HepG2 (cell line): Measurements from ENCODE around the gene FAM89B. TPM values are rescaled to one million over a fixed set of nuclear protein-coding genes. Genes with fewer than 3 reads are reported as not detected.
A peak's percentile ranks its signal among the peaks of the same experiment; 100 is the strongest.

ENCODE experiments used
- ATAC-seq: fragments of 200-7000 bp; cut with Tn5 transposase; 3 replicates; pipeline ENCODE4 v1.9.1; 2020; ENCODE audit warnings: mild to moderate bottlenecking, moderate library complexity
- BruUV-seq: library from RNA; stranded (reverse); fragments of 400-500 nt; replicated peaks from 2 replicates; lab custom pipeline; 2021; lab: Mats Ljungman, UMichigan
- CTCF ChIA-PET: fragments of 300-600 bp; formaldehyde crosslinking; extraction: SDS; loops from one replicate; lab custom pipeline; 2021; ENCODE audit warnings: low total read pairs, inconsistent platforms, low intra/inter-chr PET ratio; lab: Yijun Ruan, JAX
- POLR2A ChIA-PET: fragments of 350-600 bp; sonication (Branson Sonifier 250); formaldehyde crosslinking; loops from one replicate; lab custom pipeline; 2020; ENCODE audit warnings: antibody characterized with exemption, inconsistent platforms; lab: Yijun Ruan, JAX
- DNase-seq: peaks from one replicate; pipeline ENCODE4 v3.0.0-alpha.2; 2015; ENCODE audit warnings: low spot score
- FAIRE-seq: peaks from 3 replicates; lab custom pipeline; 2011; peaks lifted over from hg19 to GRCh38; lab: Jason Lieb, UNC
- H2AFZ ChIP-seq: one replicate; pipeline ENCODE4 v1.6.1; 2011; ENCODE audit warnings: low read length, inconsistent platforms
- H3K27ac ChIP-seq: fragments of 300-600 bp; 3 replicates; pipeline ENCODE4 v1.8.0; 2011; ENCODE audit warnings: mixed run types, mild to moderate bottlenecking, mixed read lengths, low read length, inconsistent platforms; ENCODE audit not compliant: insufficient read depth; ENCODE audit errors: extremely low read length
- H3K27me3 ChIP-seq, 2 experiments: fragments of 200-600 bp in 1 of 2; 2 replicates in 1 of 2; 3 replicates in 1 of 2; pipeline versions ENCODE4 v1.6.0 to v1.8.0; 2011; ENCODE audit warnings: low read length in 2 of 2, mild to moderate bottlenecking in 2 of 2, moderate library complexity in 2 of 2, inconsistent platforms in 1 of 2; ENCODE audit not compliant: insufficient read depth in 2 of 2, control insufficient read depth in 1 of 2
- H3K36me3 ChIP-seq, 2 experiments: fragments of 200-600 bp in 1 of 2; replicated peaks in 1 of 2; 2 replicates in 1 of 2; 3 replicates in 1 of 2; pipeline versions ENCODE4 v1.5.1 to v1.8.0; 2011; ENCODE audit warnings: low read length in 2 of 2, inconsistent platforms in 1 of 2; ENCODE audit not compliant: insufficient read depth in 2 of 2, control insufficient read depth in 1 of 2
- H3K4me1 ChIP-seq: 2 replicates; pipeline ENCODE4 v1.5.1; 2012; ENCODE audit warnings: low read length, inconsistent platforms; ENCODE audit not compliant: insufficient read depth
- H3K4me2 ChIP-seq: 2 replicates; pipeline ENCODE4 v1.6.0; 2011; ENCODE audit warnings: low read depth, low read length, inconsistent platforms
- H3K4me3 ChIP-seq, 3 experiments: fragments of 200-600 bp in 1 of 3; sonication (generic), shearing (Covaris generic) in 1 of 3; replicated peaks in 1 of 3; 2 replicates each; pipeline ENCODE4 v1.5.1; 2011 to 2016; ENCODE audit warnings: low read length in 3 of 3, inconsistent platforms in 2 of 3, low read depth in 2 of 3, mild to moderate bottlenecking in 2 of 3, control low read depth in 1 of 3, mixed read lengths in 1 of 3; ENCODE audit not compliant: insufficient read depth in 1 of 3
- H3K79me2 ChIP-seq: one replicate; pipeline ENCODE4 v1.6.1; 2011; ENCODE audit warnings: low read length, inconsistent platforms; ENCODE audit not compliant: insufficient read depth
- H3K9ac ChIP-seq: 2 replicates; pipeline ENCODE4 v1.6.0; 2011; ENCODE audit warnings: mild to moderate bottlenecking, low read depth, low read length, inconsistent platforms; ENCODE audit not compliant: insufficient read depth
- H3K9me3 ChIP-seq: 2 replicates; pipeline ENCODE4 v1.5.1; 2012; ENCODE audit warnings: mild to moderate bottlenecking, low read length
- H4K20me1 ChIP-seq: 2 replicates; pipeline ENCODE4 v1.6.0; 2011; ENCODE audit warnings: inconsistent platforms, mild to moderate bottlenecking, low read length, moderate library complexity; ENCODE audit not compliant: insufficient read depth
- ATF1 ChIP-seq: IDR thresholded peaks from 2 replicates; pipeline ENCODE4 v1.6.1; 2016; ENCODE audit warnings: mild to moderate bottlenecking, control low read depth
- MEF2D ChIP-seq: sonication (generic); formaldehyde crosslinking; IDR thresholded peaks from 2 replicates; pipeline ENCODE4 v1.5.1; 2020; ENCODE audit warnings: mild to moderate bottlenecking, missing genetic modification reagents
- RBFOX2 ChIP-seq: fragments of 200-400 bp; formaldehyde crosslinking; IDR thresholded peaks from 2 replicates; pipeline ENCODE4 v1.6.1; 2017; ENCODE audit warnings: low read depth, mild to moderate bottlenecking, low read length
- STAG1 ChIP-seq: sonication (generic); formaldehyde crosslinking; IDR thresholded peaks from 2 replicates; pipeline ENCODE4 v1.4.0; 2020; ENCODE audit warnings: missing genetic modification reagents
- XRCC5 ChIP-seq: fragments of 200-400 bp; formaldehyde crosslinking; optimal IDR thresholded peaks from 2 replicates; pipeline ENCODE3; 2017; ENCODE audit warnings: mild to moderate bottlenecking, low read length
- ZBTB3 ChIP-seq: sonication (generic); formaldehyde crosslinking; IDR thresholded peaks from 2 replicates; pipeline ENCODE4 v1.4.0; 2020; ENCODE audit warnings: low read depth, mild to moderate bottlenecking, moderate library complexity, missing genetic modification reagents, borderline replicate concordance
- ZBTB33 ChIP-seq: sonication (generic); formaldehyde crosslinking; IDR thresholded peaks from 2 replicates; pipeline ENCODE4 v1.4.0; 2020; ENCODE audit warnings: missing genetic modification reagents
- ZFY ChIP-seq: sonication (generic); formaldehyde crosslinking; IDR thresholded peaks from 2 replicates; pipeline ENCODE4 v1.4.0; 2020; ENCODE audit warnings: missing genetic modification reagents
- ZNF281 ChIP-seq: sonication (generic); formaldehyde crosslinking; IDR thresholded peaks from 2 replicates; pipeline ENCODE4 v1.4.0; 2020; ENCODE audit warnings: missing genetic modification reagents, borderline replicate concordance
- ZNF558 ChIP-seq: sonication (generic); formaldehyde crosslinking; IDR thresholded peaks from 2 replicates; pipeline ENCODE4 v1.9.0; 2022; ENCODE audit warnings: mild to moderate bottlenecking, missing genetic modification reagents, borderline replicate concordance
- WGBS: methylation state at CpG from one replicate; pipeline ENCODE4 v1.1.6; 2017; ENCODE audit warnings: low lambda C conversion rate; 5-methylcytosine and 5-hydroxymethylcytosine counted together
- in situ Hi-C: cut with HindIII; loops from 2 replicates; pipeline ENCODE4 v1.10.0; 2017; ENCODE audit warnings: low pct_unique_long_range_greater_than_20kb; ENCODE audit not compliant: extremely low pct_ligation_motif_present
- intact Hi-C: fragments of 100-400 bp; cut with micrococcal nuclease; formaldehyde crosslinking; loops from one replicate; pipeline ENCODE4 v1.10.0; 2022; ENCODE audit not compliant: unreplicated experiment
- polyA plus RNA-seq, 8 experiments: library from polyadenylated mRNA; depleted of rRNA in 3 of 8; stranded (reverse) in 7 of 8; unstranded in 1 of 8; fragments of >200 nt; fragmentation: Illumina TruSeq in 4 of 8; extraction: Trizol in 4 of 8; gene quantifications; 2 replicates each; pipeline versions ENCODE4 v1.2.1 to v1.2.3, GENCODE V29; 2011 to 2016; ENCODE audit warnings: low read depth in 4 of 8, missing spikeins in 1 of 8, mixed read lengths in 1 of 8; ENCODE audit not compliant: insufficient read depth in 1 of 8
- total RNA-seq, 5 experiments: library from RNA; depleted of rRNA; stranded (reverse); fragments of >200 nt; fragmentation: Illumina TruSeq; extraction: Trizol; gene quantifications; 2 replicates each; pipeline ENCODE4 v1.2.3, GENCODE V29; 2016; ENCODE audit warnings: low read depth in 1 of 5

The FAM89B gene
- total and polyA plus RNA-seq, 2 of the 13 experiments (the other 11 are each of a cell fraction or from before 2014, with no cell fraction given) = 5.7 to 8.0 TPM

- Histone ChIP-seq H3K4me3 (no peak overlapping the region), H3K27ac (peak overlapping the region; percentile 66), H2AFZ (no peak overlapping the region), H3K4me1 (peaks cover 47% of the 10 kb centered on the region), H3K27me3 (no peaks in the 10 kb centered on the region; a peak in 1 of 5 replicates), H3K9me3 (no peaks in the 10 kb centered on the region), H3K36me3 (peaks cover 20 to 37% of the 10 kb centered on the region in 2 experiments), H3K9ac (no peak overlapping the region), H4K20me1 (0 out of 2 replicates have a peak, but pooled peaks cover 3% of the 10 kb centered on the region), H3K4me2 (no peak overlapping the region)
- DNase-seq (no peak), ATAC-seq (peak; percentile 62), FAIRE-seq (no peak)
- POLR2A ChIA-PET = interaction anchor here (1.0 to 1.7 kb wide), 8 partner anchors 21 to 145 kb away, joined by 3 to 12 read pairs (median 6); partner anchors contain the start of gene NEAT1
- BruUV-seq = no TSS peak
- intact Hi-C loops = no loop called here
- CTCF ChIA-PET = no interaction called here
- TF ChIP-seq ZBTB33 (peak; percentile 32; the same call in 1 of the 2 replicates), XRCC5 (peak; percentile 9), ZFY (0 out of 2 replicates have a peak, but pooled peaks have one; percentile 7), ATF1 (no peak), ZNF281 (CRISPR knock-in tag) (no peak), STAG1 (CRISPR knock-in tag) (peak; percentile 33), MEF2D (no peak), RBFOX2 (peak; percentile 22; the same call in 1 of the 2 replicates), ZNF558 (CRISPR knock-in tag) (0 out of 2 replicates have a peak, but pooled peaks have one; percentile 37), ZBTB3 (CRISPR knock-in tag) (no peak)
- TF ChIP-seq, all 625 proteins: peak for 6
- 95% methylated on average over 5 of the region's 5 CpGs for WGBS
- in situ Hi-C loops = no loop called here
- peaks cover 19% of the 10 kb centered on the region for H3K79me2 ChIP-seq
Observed at GRCh38 chr11:65530157-65530496, 42.2 kb upstream of the FAM89B start.
